Stimulated activated CD8-positive, alpha-beta memory T cell treated with anti-CD3 and anti-CD28 coated beads, Interleukin-12 subunit alpha, Interleukin-12 subunit beta, amount 100 ng/mL, for 24 hours (primary cell): ENCODE data around the gene ADCY9.
"Not testable (repeated sequence)": the region's sequence is repeated elsewhere in the genome, so short reads cannot be mapped to it uniquely, and the experiment has no call there.

ENCODE experiments used
- DNase-seq: peaks from one replicate; pipeline ENCODE4 v3.0.0-alpha.2; 2020; ENCODE audit errors: extremely low read depth

ADCY9 gene

DNA sequence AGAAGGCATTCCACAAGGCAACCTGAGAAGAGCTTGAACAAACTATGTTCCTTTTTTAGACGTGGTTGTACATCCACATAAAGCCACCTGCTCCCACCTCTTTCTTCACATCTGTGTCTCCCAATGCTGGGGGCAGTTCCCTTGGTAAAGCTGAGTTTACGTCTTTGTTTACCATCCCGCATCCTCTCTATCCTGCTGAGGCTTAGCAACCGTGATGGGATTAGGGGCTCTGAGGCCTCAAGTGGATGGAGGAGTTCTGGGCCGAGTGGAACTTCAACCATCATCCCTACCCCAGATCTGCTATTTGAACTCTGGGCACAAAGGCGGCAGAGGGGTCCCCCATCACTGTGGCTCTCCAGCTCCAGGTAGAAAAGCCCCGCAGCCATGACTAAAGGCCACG is 141.5 kb downstream of the ADCY9 start:
- DNase-seq = no peak

DNA sequence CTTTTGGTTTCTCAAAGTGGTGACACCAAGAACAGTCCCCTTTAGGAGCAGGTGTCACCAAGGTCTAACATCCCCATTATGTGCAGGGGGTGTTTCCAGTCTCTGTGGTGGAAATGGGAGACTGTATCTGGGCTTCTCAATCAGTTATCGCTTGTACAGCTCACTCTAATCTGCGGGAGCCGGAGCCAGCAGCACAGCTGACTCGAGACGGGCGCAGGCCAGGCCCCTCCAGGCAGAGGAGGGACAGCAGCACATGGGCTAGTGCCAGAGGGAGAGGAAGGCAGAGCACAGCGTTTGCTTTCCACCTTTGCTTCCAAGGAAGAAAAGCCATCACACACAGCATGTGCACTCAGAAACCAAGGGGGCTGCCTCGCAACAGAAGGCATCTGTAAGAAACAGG is 144.5 kb downstream of the ADCY9 start:
- no peak for DNase-seq

DNA sequence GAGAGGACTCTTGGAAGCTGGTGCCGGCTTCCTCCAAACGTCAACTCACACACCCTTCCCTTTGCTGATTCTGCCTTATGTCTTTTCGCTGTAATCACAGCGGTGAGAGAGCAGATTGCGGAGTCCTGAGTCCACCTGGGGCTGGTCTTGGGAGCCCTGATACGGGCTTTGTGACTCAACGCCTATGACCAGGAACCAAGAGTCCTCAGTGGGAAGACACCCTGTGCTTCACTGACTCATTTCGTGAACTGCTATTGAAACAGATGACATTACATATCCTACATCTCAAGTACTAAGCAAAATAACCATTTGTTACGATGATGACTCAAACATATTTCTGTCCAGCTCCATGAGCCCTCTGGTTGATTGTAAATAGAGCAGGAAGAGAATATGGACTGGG is 145.0 kb downstream of the ADCY9 start:
- no peak for DNase-seq

DNA sequence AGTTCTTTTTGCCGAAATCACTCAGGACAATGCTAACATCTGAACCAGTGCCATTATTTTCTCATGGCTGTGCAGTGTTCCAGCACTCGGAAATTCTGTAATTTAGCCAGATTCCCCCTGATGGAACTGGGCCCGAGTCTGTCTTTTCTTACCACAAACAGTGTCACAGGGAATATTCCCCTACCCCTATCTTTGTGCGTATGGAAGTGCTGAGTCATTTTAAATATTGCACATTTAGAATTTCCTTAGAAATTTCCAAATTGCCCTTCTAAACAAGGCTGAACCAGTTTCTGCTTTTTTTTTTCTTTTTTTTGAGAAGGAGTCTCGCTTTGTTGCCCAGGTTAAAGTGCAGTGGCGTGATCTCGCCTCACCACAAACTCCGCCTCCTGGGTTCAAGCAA is 147.7 kb downstream of the ADCY9 start:
- no peak for DNase-seq

DNA sequence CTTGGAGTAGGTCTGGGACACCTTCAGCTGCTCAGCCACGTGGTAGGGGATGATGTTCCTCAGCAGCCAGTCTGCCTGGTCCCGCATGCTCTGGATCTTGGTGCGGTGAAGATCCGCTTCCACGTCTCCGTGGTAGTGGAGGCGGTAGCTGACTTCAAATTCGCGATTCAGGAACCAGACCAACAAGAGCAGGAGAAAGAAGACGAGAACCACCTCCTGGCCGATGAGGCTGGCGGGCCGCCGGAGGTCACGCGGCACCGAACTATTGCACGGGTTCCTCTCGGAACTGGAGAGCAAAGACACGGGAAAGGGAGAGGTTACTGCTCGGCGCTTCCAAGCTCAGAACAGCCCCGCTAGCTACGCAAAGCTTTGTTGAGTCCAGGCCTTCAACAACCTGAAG is 149.6 kb downstream of the ADCY9 start:
- DNase-seq = no peak

DNA sequence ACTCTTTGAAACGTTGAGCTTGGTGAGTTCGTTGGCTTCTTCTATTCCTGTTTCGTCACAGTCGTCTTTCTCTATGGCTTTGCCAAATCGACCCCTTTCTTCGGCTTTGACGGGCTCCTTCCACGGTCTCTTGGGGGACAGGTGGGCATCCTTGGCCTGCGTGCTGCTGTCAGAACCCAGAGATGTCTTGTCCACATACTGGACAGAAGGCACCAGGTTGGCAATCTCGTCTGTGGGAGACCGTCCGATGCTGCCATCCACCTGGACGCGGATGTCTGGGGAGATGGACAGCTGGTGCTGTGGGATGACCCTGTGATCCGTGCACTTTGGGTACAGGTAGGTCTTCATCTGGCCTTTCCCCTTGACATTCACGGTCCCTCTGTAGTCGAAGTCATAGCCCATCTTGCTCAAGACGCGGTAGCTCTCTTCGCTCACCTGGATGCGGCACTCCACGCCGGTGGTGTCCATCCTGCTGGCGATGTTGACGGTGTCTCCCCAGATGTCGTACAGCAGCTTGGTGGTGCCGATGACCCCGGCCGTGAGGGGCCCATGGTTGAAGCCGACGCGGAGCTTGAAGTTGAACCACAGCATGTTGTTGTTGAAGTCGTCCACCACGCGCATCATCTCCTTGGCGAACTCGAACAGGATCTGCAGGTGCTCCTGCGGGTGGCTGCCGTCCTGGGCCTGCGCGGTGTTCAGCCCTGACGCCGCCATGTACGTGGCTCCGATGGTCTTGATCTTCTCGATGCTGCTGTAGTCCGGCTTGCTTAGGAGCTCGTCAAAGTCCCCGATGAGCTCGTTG is 150.3 kb downstream of the ADCY9 start:
- no peak for DNase-seq

DNA sequence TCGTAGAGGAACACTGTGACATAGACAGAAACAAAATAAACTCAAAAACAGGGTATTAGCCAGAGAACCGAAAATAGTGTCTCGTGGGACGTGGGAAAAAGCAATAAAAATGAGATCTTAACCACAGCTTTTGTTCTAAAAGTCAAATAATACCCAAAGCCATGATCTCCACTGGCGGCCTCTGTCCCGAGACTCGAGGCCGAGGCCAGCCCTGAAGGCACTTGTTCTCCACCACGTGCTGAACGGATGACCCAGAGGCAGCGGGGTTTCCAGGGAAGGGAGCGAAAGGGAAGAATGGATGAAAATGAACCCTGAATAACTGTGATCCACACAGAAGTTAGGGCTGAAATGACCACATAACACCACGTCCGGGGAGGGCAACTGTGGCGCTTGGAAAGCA is 150.9 kb downstream of the ADCY9 start:
- no peak for DNase-seq

DNA sequence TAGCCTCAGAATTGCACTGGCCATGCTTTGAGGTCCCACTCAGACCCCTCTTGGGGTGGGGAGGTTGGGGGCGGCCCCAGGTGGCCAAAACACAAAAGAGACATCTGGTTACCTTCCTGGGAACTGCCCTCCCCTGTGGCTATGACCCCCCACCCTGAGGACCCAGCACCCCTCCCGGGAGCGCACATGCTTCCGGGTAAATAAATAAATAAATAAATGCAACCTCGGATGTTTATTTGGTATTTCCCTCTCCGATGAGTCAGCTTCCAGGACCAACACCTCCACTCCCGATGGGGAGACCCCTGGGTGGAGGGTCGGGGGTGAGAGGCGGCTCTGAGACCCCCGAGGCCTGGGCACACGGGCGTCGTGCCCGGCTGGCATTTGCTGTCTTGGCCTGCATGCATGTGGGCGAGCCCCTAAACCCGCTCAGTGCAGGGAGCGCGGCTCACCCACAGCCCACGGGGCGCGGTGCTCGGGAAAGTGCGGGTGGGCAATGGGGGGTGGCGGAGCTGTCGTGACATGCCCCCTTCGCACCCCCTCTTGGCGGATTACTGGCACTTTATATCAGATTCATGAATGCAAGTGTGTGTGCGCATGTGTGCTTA is 151.5 kb downstream of the ADCY9 start:
- no peak for DNase-seq

DNA sequence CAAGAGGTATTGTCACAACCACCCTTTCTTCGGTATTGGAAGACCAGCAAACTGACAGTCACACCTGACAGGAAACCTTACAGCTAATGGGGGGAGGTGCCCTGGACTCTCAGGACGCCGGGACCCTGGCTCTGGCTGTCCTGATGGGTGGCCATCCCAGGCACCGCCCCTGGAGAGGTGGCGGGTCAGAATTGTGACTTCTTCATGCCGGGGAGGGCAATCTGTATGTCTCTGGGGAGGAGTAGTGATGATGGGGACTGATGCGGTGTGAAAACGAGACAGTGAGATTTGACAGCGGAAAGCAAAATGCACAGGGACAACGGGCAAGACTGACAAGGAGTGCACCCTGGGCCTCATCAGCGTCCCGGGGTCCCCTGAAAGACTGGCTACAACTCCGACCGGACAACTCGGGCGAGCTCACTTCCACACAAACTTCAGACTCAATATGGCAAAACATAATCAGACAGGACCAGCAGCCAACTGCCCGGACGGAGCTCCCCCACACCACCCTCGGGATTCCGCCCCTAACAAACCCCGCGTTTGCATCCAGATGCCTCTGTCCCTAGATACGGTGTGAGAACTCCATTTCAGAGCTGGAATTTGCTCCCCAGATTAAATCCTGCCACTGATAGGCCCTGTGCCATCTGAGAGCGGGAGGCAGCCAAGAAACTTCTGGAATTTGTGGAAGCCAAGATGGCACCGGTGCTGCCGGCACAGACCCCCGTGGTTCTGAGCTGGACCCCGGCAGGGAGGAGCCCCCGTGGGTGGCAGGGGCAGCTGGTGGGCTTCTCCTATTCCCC is 152.2 kb downstream of the ADCY9 start:
- DNase-seq = no peak

DNA sequence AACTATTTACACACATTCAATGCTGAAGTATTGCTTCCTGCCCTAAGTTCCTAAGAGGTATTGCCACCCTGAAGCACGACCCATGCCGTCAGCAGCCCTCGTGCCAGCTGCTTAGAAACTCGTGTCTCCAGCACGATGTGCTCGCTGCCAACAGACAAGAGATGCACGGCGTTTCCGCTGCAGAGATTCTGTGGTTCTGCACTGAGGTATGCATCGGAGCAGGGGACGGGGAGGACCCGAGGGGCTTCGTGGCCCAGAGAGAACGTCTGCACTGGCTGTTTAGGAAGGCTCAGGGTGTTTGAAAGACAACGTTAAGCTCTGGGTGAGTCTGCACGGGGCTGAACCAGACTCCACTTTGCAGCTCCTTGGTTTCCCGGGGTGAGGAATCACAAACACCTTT is 153.0 kb downstream of the ADCY9 start:
- DNase-seq = no peak

DNA sequence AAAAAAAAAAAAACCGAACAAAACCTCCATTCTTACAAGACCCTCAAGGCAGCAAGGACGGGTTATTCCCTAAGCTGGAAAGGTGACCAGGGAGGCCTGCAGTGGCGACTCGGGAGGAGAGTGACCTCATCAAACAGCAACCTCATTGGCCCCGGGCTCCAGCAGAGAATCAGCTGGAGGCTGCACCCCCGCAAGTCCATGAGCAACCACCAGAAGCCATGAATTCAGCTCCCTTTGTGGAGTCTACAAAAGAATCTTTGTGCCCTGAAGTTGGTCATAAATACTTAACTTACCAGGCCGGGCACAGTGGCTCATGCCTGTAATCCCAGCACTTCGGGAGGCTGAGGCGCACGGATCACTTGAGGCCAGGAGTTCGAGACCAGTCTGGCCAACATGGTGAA is 154.8 kb downstream of the ADCY9 start:
- no peak for DNase-seq

DNA sequence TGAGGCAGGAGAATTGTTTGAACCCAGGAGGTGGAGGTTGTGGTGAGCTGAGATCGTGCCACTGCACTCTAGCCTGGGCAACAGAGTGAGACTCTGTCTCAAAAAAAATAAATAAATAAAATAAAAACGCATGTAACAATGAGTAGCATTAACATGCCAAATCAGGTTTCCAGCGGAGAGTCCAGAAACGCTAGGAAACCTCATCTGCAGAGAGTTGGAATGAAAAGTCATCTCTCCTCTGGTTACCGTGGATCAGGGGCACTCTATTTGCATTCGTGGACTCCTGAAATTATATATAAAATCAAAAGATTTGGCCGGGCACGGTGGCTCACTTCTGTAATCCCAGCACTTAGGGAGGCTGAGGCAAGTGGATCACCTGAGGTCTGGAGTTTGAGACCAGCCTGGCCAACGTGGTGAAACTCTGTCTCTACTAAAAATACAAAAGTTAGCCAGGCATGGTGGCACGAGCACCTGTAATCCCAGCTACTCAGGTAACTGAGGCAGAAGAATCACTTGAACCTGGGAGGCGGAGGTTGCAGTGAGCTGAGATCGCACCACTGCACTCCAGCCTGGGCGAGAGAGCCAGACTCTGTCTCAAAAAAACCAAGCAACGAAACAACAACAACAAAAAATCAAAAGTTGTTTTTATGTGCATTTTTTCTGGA is 156.2 kb downstream of the ADCY9 start:
- DNase-seq = not testable (repeated sequence)

DNA sequence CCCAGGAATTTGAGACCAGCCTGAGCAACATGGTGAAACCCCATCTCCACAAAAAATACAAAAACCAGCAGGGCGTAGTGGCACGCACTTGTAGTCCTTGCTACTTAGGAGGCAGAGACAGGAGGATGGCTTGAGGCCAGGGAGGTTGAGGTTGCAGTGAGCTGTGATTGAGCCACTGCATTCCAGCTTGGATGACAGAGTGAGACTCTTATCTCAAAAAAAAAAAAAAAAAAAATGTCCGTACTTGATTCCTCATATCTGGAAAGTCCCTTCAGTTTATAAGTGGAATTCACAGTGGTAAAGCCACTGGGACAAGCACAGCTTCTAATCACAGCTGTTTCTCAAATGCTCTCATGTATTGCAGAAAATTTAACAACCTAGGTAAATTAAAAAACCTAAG is 157.1 kb downstream of the ADCY9 start:
- no peak for DNase-seq

DNA sequence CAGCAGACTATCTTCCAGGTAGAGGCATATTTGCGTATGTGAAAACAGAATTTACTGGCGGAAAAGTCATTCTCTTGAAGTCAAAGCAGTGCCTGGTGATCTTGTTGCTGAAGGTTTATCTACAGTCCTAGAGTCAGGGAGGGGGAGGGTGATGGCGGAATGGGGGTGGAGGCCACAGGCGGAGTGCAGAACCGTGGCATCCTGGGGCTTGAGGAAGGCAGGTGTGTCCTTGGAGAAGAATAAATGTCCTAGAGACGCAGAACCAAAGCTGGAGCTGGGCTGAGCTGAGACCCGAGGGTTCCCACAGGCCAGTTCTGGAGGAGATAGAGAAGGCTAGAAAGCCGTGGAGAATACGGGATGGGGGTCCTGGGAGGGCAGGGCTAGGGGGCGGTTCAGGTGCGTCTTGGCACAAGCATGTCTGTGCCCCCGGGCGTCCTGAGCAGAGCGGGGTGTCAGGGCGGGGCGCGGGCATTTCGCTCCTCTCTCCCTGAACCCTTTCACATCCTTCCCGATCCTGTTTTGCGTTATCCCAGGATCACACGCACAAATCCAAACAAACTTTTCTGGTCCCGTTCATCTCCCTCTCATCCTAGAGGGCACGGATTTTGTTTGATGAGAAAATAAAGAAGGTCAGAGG is 158.8 kb downstream of the ADCY9 start:
- DNase-seq = no peak

DNA sequence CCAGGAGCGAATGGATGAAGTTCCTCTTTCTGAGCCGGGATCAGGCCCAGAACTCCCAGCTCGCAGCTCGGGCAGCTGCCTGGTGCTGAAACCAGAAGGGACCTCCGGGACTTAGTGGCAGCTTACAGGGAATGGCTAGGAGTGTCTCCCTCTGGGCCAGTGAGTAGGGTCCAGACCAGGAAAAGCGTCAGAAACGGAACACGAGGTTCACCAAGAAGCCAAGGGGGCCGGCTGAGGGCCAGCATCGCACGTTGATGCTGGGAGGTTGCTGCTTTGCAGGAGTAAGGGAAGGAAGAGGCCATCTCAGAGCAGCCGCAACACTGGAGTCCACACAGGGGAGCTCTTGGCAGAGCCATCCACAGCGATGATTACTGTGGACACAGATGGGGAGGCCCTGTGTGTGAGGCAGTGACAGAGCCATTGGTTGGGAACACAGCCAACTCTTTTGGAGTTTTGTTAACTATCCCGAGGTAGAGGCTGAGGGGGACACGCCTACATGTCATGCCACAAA is 161.8 kb downstream of the ADCY9 start:
- DNase-seq = no peak

DNA sequence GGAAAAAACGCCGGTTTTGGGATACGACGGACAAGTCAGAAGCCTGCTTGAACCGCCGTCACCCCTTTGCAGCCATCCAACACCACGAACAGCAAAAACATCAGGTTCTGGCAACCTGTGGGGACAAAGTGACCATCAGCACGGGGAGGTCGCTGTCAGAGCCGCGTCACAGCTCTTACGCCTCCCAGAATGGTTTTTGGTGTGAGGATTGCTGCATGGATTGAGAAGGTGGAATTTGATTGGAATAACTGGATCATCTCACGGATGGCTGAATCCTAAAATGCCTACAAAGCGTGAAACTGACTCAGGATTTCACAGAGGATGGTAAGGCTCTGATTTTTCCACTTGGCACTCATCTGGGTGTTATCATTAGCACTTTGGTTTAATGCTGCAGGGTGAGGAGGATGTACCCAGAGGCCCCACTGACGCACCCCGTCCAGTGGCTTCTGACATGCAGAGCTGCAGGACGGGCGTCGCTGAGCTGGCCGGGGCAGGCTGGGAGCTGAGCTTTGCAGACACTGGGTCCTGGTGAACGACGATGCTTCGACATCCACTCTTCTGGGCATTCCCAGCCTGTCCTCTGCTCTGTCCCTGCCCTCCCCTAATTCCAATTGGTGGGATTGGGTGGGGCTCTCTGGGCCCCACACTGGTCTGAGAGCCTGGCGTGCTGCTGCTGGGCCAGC is 162.4 kb downstream of the ADCY9 start:
- no peak for DNase-seq

DNA sequence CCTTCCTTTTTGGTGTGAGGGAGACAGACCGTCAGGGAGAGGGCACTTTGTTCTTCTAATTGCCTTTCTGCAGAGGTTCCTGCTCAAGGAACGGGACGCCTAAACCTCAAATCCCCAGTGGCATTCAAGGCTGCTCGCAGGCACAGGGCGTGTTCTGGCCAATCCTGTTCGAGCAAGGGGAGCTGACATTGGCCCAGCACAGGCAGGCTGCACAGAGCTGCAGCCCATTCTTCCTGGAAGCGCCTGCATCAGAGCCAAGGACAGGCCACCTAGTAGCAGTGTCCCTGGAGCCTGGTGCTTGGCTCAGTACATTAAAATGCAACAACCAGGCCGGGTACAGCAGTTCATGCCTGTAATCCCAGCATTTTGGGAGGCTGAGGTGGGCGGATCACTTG is 163.5 kb downstream of the ADCY9 start:
- DNase-seq = no peak

DNA sequence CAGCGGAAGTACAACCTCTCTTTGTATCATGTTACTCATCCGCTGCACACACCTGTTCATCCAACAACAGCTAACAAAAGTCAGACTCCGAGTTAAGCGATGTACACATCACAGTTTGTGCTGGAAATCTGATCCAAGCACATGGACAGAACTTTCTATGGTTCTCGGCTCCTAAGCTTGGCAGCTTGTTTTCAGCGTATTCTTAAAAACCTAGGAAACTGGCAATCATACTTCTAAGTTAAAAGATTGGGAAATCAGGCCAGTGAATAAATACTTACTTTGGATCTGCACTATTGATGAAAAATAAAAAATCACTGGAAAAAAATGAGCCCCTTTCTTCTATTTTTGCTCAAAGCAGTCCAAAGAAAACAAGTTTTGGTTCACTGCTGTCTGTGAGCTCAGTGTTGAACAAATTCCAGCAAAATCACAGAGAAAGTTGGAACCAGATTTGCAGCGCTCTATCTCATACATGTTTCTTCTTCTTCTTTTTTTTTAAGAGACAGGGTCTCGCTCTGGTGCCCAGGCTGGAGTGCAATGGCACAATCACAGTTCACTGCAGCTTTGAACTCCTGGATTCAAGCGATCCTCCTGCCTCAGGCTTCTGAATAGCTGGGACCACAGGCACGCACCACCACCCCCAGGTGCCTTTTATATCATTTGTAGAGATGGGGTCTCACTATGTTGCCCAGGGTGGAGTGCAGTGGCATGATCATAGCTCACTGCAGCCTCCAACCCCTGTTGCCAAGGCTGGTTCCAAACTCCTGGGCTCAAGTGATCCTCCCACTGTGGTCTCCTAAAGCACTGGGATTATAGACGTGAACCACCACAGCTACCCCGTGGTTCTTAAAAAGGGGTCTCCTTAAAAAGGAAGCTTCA is 164.1 kb downstream of the ADCY9 start:
- no peak for DNase-seq

DNA sequence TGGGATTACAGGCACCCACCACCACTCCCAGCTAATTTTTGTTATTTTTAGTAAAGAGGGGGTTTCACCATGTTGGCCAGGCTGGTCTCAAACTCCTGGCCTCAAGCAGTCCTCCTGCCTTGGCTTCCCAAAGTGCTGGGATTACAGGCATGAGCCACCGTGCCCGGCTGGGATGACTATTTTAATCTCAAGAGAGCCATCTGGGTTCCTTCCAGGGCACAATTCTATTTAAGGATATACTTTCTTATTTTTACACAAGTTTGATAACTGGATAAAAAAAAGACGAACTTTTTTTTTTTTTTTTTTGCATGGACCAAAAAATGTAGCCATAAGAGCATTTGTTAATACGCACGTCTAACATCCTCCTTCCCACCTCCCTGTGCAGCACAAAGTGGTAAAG is 164.9 kb downstream of the ADCY9 start:
- DNase-seq = not testable (repeated sequence)
